ENCODE data around the gene ACOXL.
"Not testable (repeated sequence)": the region's sequence is repeated elsewhere in the genome, so short reads cannot be mapped to it uniquely, and the experiment has no call there.

The ACOXL gene

GRCh38 chr2:111044066-111044465 lies 311.7 kb downstream of the ACOXL start:
- no peak for DNase-seq

GRCh38 chr2:111045236-111045635 lies 312.9 kb downstream of the ACOXL start:
- not testable (repeated sequence) for DNase-seq

- no peak for DNase-seq
Measured at GRCh38 chr2:111045771-111046444, 313.5 kb downstream of the ACOXL start.

- no peak for DNase-seq
Measured at GRCh38 chr2:111046670-111047069, 314.3 kb downstream of the ACOXL start.

- no peak for DNase-seq
Measured at GRCh38 chr2:111048856-111049768, 316.7 kb downstream of the ACOXL start.

GRCh38 chr2:111049792-111050640 lies 317.6 kb downstream of the ACOXL start:
- no peak for DNase-seq

- no peak for DNase-seq
Measured at GRCh38 chr2:111050701-111051376, 318.5 kb downstream of the ACOXL start.

- DNase-seq: no peak
Measured at GRCh38 chr2:111052621-111053020, 320.2 kb downstream of the ACOXL start.

- DNase-seq: no peak
Measured at GRCh38 chr2:111053266-111053665, 320.9 kb downstream of the ACOXL start.

- DNase-seq: no peak
Measured at GRCh38 chr2:111053825-111054515, 321.6 kb downstream of the ACOXL start.

GRCh38 chr2:111054791-111055691 lies 322.7 kb downstream of the ACOXL start:
- DNase-seq: no peak

- no peak for DNase-seq
Measured at GRCh38 chr2:111055735-111056134, 323.4 kb downstream of the ACOXL start.

- DNase-seq: no peak
Measured at GRCh38 chr2:111057045-111057444, 324.7 kb downstream of the ACOXL start.

- no peak for DNase-seq
Measured at GRCh38 chr2:111057721-111058120, 325.3 kb downstream of the ACOXL start.

GRCh38 chr2:111058264-111058663 lies 325.9 kb downstream of the ACOXL start:
- no peak for DNase-seq

GRCh38 chr2:111061191-111061590 lies 328.8 kb downstream of the ACOXL start:
- no peak for DNase-seq

GRCh38 chr2:111062417-111062816 lies 330.0 kb downstream of the ACOXL start:
- DNase-seq: no peak

GRCh38 chr2:111066062-111066593 lies 333.8 kb downstream of the ACOXL start:
- DNase-seq: no peak

GRCh38 chr2:111068435-111069058 lies 336.2 kb downstream of the ACOXL start:
- peak; percentile 92 for DNase-seq

- DNase-seq: no peak
Measured at GRCh38 chr2:111069722-111070121, 337.3 kb downstream of the ACOXL start.
